Fibroblast of skin of scalp (primary cell): Measurements from ENCODE around the gene RAD23A.
"Not testable (repeated sequence)": the region's sequence is repeated elsewhere in the genome, so short reads cannot be mapped to it uniquely, and the experiment has no call there.

Source experiments
- DNase-seq: peaks from one replicate; pipeline ENCODE4 v3.0.0-alpha.2; 2013

The RAD23A gene

DNA sequence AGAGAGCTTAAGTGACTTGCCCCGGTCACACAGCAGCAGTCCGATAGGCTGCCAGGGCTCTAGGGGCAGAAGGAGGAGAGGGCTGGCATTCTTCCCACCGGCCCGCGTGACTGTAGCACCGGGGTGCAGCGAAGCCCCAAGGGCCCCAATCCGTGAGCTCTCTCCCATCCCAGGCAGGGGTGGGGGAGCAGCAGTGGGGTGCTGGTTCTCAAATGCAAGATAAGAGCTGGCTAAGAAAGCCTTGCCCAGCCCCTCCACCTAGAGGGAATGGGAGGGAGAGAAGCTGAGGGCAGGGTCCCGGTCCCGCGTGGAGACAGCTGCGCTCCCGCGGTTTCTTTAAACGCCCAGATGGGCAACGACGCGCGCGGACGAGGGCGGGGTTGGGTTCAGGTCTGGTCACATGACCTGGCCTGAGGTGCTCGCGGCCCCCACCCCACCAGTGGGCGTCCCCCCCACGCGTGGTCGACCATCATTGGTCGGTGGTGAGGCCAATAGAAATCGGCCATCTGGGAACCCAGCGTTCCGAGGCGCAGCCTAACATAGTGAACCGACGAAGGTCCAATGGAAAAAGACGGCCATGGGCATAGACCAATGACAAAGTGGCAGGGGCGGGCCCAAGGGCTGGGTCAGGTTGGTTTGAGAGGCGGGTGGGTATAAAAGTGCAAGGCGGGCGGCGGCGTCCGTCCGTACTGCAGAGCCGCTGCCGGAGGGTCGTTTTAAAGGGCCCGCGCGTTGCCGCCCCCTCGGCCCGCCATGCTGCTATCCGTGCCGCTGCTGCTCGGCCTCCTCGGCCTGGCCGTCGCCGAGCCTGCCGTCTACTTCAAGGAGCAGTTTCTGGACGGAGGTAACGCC is 7.5 kb upstream of the RAD23A start, which contains the start of gene CALR:
TSS of gene CALR (plus strand) at position 683 of the 852 bp plus-strand sequence. CDS start at position 754, 71 bp downstream.
- DNase-seq = peak; percentile 100

- DNase-seq = peak; percentile 33
Measured at GRCh38 chr19:12938779-12939601, 6.7 kb upstream of the RAD23A start.

DNA sequence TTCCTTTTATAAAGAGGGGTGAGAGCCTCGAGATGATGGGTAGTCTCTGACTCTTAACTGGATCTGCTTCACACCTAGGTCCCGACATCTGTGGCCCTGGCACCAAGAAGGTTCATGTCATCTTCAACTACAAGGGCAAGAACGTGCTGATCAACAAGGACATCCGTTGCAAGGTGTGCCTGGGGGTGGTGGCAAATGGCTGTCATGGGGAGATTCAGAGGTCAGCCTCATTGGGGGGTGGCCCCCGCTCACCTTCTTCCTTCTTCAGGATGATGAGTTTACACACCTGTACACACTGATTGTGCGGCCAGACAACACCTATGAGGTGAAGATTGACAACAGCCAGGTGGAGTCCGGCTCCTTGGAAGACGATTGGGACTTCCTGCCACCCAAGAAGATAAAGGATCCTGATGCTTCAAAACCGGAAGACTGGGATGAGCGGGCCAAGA is 5.7 kb upstream of the RAD23A start:
- no peak for DNase-seq

- DNase-seq = no peak
Measured at GRCh38 chr19:12940897-12941296, 4.8 kb upstream of the RAD23A start.

DNA sequence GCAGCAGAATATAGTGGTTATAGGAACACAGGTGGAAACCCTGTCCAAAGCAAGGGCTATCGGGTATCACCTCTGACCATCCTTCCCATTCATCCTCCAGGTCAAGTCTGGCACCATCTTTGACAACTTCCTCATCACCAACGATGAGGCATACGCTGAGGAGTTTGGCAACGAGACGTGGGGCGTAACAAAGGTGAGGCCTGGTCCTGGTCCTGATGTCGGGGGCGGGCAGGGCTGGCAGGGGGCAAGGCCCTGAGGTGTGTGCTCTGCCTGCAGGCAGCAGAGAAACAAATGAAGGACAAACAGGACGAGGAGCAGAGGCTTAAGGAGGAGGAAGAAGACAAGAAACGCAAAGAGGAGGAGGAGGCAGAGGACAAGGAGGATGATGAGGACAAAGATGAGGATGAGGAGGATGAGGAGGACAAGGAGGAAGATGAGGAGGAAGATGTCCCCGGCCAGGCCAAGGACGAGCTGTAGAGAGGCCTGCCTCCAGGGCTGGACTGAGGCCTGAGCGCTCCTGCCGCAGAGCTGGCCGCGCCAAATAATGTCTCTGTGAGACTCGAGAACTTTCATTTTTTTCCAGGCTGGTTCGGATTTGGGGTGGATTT is 2.1 kb upstream of the RAD23A start:
- no peak for DNase-seq

GRCh38 chr19:12944104-12944674 is 1.5 kb upstream of the RAD23A start:
- DNase-seq = no peak

DNA sequence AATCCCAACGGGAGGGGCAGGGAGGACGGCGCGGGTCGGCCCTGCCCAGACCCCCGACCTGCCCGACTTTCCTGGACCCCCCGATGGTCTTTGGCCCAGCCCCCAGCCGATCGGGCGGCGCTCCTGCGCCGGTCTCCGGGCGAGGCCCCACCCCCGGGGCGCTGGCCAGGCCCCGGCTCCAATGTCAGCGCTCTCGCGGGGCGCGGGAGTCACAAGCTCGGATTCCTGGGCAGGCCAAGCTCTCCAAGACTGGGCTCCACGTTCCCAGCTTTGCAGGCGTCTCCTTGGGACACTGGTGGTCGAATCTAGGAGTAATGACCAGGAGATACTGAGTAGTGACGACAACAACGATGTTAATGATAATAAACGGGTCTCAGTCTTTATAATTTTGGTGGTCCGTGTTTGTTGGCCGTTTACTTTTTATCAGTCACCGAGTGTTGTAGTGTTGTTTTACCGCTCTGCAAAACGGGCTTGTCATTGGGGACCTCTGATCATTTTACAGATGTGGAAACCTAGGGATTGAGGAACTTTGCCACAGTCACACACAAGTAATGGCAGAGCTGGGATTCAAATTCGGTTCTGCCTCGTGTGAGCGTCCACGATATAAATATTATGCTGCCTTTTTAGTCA is 545 bp downstream of the RAD23A start:
- DNase-seq = peak; percentile 84

DNA sequence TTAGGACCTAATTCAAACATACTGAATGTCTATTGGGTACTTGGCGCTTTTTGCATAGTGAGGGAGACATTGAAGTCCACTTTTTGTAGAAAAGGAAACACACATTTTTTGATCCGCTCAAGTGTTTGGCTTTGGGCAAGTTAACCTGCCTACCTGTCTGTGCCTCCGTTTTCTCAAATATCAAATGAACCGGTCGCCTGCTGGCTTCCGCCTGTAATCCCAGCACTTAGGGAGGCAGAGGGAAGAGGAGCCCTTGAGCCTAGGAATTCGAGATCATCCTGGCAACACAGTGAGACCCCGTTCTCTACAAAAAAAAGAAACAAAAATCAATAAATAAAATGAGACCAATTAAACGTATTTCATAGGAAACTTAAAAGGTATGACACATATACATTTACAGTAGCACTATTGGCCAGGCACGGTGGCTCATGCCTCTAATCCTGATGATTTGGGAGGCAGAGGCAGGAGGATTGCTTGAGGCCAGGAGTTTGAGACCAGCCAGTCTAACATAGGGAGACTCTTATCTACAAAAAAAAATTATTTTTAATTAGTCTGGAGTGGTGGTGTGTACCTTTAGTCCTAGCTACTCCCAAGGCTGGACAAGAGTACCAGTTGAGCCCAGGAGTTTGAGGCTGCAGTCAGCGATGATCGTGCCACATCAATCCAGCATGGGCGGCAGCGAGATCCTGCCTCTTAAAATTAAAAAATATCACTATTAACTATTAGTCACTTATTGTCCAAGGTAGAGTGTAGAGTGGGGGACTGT is 1.3 kb downstream of the RAD23A start:
- no peak for DNase-seq

GRCh38 chr19:12947702-12948611 is 2.3 kb downstream of the RAD23A start:
- no peak for DNase-seq

GRCh38 chr19:12948612-12949362 is 3.1 kb downstream of the RAD23A start:
- DNase-seq = no peak

- DNase-seq = no peak
Measured at GRCh38 chr19:12949363-12950283, 4.0 kb downstream of the RAD23A start.

DNA sequence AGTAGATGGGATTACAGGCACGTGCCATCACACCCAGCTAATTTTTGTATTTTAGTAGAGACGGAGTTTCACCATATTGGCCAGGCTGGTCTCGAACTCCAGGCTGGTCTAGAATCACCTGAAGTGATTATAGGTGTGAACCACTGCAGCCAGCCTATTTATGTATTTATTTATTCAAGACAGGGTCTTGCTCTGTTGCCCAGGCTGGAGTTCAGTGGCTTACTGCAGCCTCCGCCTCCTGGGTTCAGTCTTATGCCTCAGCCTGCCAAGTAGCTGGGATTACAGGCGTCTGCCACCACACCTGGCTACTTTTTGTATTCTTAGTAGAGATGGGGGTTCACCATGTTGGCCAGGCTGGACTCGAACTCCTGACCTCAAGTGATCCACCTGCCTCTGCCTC is 6.4 kb downstream of the RAD23A start:
- not testable (repeated sequence) for DNase-seq

- DNase-seq = peak; percentile 83
Measured at GRCh38 chr19:12952488-12953137, 7.0 kb downstream of the RAD23A start.

DNA sequence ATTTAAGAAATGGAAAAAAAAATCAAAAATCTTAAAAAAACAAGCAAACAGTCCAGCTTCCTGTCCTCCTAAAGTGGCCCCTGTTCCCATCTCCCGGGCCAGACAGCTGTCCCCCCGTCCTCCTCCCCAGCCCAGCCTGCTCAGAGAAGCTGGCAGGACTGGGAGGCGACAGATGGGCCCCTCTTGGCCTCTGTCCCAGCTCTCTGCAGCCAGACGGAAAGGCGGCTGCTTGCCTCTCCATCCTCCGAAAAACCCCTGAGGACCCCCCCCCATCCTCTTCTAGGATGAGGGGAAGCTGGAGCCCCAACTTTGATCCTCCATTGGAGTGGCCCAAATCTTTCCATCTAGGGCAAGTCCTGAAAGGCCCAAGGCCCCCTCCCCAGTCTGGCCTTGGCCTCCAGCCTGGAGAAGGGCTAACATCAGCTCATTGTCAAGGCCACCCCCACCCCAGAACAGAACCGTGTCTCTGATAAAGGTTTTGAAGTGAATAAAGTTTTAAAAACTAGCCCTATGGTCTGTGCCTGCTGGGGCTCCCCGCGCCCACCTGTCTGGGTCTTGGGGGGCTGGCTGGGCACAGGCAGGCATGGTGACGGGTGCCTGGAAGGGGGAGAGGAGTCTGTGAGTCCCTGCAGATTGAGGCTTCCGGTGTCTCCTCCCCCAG is 7.6 kb downstream of the RAD23A start:
- no peak for DNase-seq

DNA sequence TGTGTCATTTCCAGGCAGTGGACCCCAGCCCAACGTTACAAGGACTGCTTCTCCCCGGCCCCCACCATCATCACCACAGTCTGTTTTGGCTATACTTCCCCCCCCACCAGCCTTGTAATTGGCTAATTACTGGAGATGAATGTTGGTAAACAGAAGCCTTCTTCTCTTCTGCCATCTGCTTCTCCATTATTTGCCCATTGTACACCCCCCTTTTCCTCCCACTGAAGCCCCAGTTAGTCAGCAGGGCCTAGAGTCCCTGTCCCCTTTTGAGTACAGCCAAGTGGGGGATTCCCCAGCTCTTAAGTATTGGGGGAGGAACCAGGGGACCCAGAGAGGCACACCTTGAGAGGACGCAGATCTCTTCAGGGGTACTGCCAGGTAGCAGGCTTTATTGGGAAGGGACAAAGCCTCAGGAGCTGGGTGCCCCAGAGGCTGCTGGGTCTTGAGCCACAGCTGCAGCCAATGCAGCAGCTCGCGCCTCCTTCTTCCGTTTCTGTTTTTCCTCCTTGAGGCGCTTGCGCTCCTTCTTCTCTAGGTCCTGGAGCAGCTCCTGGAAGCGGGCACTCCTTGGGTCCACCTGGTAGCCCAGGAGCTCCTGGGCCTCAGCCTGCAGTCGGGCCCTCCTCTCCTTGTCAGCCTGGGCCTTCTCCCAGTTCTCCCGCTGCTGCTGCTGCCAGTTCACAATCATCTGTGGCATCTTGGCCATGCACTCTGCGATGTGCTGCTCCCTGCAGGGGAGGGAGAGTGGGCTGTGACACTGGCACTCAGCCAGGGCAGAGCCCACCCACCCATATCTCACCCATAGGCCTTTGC is 8.3 kb downstream of the RAD23A start:
- no peak for DNase-seq

DNA sequence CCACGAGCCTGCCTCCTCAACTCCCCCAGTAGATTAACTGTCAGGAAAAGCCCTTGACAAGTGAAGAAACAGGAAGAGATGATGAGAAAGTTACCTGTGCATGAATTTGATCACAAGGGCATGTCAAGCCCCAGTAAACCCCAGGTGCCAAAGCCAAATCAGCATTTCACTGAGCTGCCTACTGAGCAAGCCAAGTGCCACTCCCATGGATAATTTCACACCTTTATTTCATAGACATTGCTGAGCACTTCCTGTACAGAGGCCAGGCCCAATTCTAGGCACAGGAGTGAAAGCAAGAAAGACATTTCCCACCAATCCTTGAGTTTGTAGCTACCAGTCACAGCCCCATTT is 8.9 kb downstream of the RAD23A start:
- DNase-seq = no peak
